Stimulated activated CD8-positive, alpha-beta memory T cell treated with anti-CD3 and anti-CD28 coated beads, Interleukin-12 subunit alpha, Interleukin-12 subunit beta, amount 100 ng/mL, for 4 hours (primary cell): Measurements from ENCODE around the gene SETD5.

Experiments
- DNase-seq: peaks from one replicate; pipeline ENCODE4 v3.0.0-alpha.2; 2020; ENCODE audit warnings: low read depth

Gene SETD5

GRCh38 chr3:9514306-9514705 is 116.9 kb downstream of the SETD5 start:
- no peak for DNase-seq

GRCh38 chr3:9514956-9515355 is 117.5 kb downstream of the SETD5 start:
- DNase-seq: no peak

- DNase-seq: no peak
Measured at GRCh38 chr3:9525078-9525477, 127.7 kb downstream of the SETD5 start.
